Panc1 (cell line): ENCODE data around the gene MTURN. TPM values are rescaled to one million over a fixed set of nuclear protein-coding genes. Genes with fewer than 3 reads are reported as not detected.

Source experiments
- ATAC-seq: fragments of 200-7000 bp; cut with Tn5 transposase; 2 replicates; pipeline ENCODE4 v1.9.1; 2020; ENCODE audit warnings: mild to moderate bottlenecking, moderate library complexity
- BruUV-seq: library from RNA; stranded (reverse); fragments of 400-500 nt; replicated peaks from 2 replicates; lab custom pipeline; 2021; lab: Mats Ljungman, UMichigan
- CTCF ChIA-PET: fragments of 300-600 bp; sonication (Branson Sonifier 250); formaldehyde crosslinking; loops from one replicate; lab custom pipeline; 2022; ENCODE audit warnings: antibody characterized with exemption; lab: Charles Lee
- POLR2A ChIA-PET: fragments of 300-600 bp; sonication (Branson Sonifier 250); formaldehyde crosslinking; loops from one replicate; lab custom pipeline; 2022; ENCODE audit warnings: antibody characterized with exemption; lab: Charles Lee
- DNase-seq: peaks from one replicate; pipeline ENCODE4 v3.0.0-alpha.2; 2010; ENCODE audit warnings: low read depth, low spot score
- H3K27ac ChIP-seq: 2 replicates; pipeline ENCODE4 v1.5.1; 2011; ENCODE audit warnings: mild to moderate bottlenecking, low read length, inconsistent platforms
- H3K27me3 ChIP-seq: fragments of 200-500 bp; sonication (Bioruptor generic); 2 replicates; pipeline ENCODE4 v1.6.0; 2014; ENCODE audit warnings: low read length, inconsistent platforms; ENCODE audit not compliant: control insufficient read depth, insufficient read depth
- H3K36me3 ChIP-seq: fragments of 200-500 bp; sonication (Bioruptor generic); 2 replicates; pipeline ENCODE4 v1.5.1; 2014; ENCODE audit warnings: inconsistent platforms, mild to moderate bottlenecking, low read length, moderate library complexity; ENCODE audit not compliant: control insufficient read depth, insufficient read depth
- H3K4me1 ChIP-seq: 2 replicates; pipeline ENCODE4 v1.5.1; 2011; ENCODE audit warnings: inconsistent platforms, mild to moderate bottlenecking, low read length, moderate library complexity; ENCODE audit not compliant: control insufficient read depth, insufficient read depth
- H3K4me3 ChIP-seq, 2 experiments: 2 replicates each; pipeline ENCODE4 v1.5.1; 2011 to 2012; ENCODE audit warnings: low read depth in 2 of 2, low read length in 2 of 2, mild to moderate bottlenecking in 2 of 2, inconsistent platforms in 1 of 2, moderate library complexity in 1 of 2
- H3K9me3 ChIP-seq: fragments of 200-500 bp; sonication (Bioruptor generic); 2 replicates; pipeline ENCODE4 v1.5.1; 2014; ENCODE audit warnings: low read depth, mild to moderate bottlenecking, inconsistent platforms, low read length, moderate library complexity; ENCODE audit not compliant: control insufficient read depth, insufficient read depth
- POLR2AphosphoS5 ChIP-seq: IDR thresholded peaks from 2 replicates; pipeline ENCODE4 v1.6.1; 2012; ENCODE audit warnings: mild to moderate bottlenecking, low read depth, low read length, moderate library complexity
- SIN3A ChIP-seq: IDR thresholded peaks from 2 replicates; pipeline ENCODE4 v1.6.1; 2012; ENCODE audit warnings: low read depth, mild to moderate bottlenecking, low read length, moderate library complexity, borderline replicate concordance; ENCODE audit not compliant: insufficient read depth
- TCF7L2 ChIP-seq: IDR thresholded peaks from 2 replicates; pipeline ENCODE4 v1.6.1; 2011; ENCODE audit warnings: mild to moderate bottlenecking, low read depth, low read length, inconsistent platforms
- in situ Hi-C: cut with HindIII; loops from 2 replicates; pipeline ENCODE4 v1.10.0; 2016; ENCODE audit warnings: low sequenced_read_pairs, low pct_unique_long_range_greater_than_20kb
- intact Hi-C: fragments of 100-400 bp; cut with micrococcal nuclease; formaldehyde crosslinking; loops from one replicate; pipeline ENCODE4 v1.10.0; 2022; ENCODE audit not compliant: unreplicated experiment
- total RNA-seq: library from RNA; stranded (reverse); gene quantifications from one replicate; pipeline ENCODE4 v1.2.1, GENCODE V29; 2021; ENCODE audit not compliant: unreplicated experiment
- TF ChIP-seq, protein P1 (sequence below): fragments of 450-650 bp; IDR thresholded peaks from 2 replicates; pipeline ENCODE4 v1.5.1; 2017; ENCODE audit warnings: mild to moderate bottlenecking
- TF ChIP-seq, protein P2 (sequence below), 2 experiments: IDR thresholded peaks; 2 replicates each; pipeline ENCODE4 v1.6.1; 2011 to 2012; ENCODE audit warnings: low read depth in 2 of 2, control low read depth in 1 of 2, low read length in 1 of 2, mild to moderate bottlenecking in 1 of 2, moderate library complexity in 1 of 2; ENCODE audit not compliant: insufficient read depth in 1 of 2

Gene MTURN
- total RNA-seq, 1 experiment from 2014 or later = 1.2 TPM

DNA sequence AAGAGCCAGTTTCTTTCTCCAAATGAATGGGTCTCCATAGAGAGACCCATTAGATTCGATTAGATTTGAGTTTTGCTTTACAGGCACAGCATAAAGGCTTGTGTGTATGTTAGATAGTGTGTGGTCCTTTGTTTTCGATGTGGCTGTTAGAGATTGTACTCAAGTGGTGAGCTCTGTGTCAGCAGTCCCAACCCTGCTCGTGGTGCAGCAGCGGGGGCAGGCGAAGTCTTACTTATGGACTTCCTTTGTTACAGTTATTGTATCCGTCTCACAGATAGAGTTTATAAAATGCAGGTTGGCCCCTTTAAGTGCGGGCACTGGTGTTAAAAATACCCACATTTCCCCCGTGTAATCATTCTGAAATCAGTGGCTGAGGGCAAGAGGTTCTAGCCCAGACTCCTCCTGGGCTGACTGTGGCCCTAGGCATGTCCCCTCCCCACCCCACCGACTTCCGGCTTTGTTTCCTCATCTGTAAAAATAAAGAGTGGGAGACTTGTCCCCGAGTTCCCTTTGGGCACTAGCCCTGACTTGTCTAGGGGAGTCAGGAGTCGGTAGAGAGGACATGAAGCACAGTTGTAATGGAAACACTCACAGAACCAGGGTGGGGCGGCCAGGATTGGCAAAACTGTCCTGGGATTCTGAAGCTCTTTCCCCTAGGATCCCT lies 28.6 kb downstream of the MTURN start:
- TF ChIP-seq SIN3A (no peak), POLR2AphosphoS5 (no peak), TCF7L2 (no peak)
- TF ChIP-seq, protein P1, sequence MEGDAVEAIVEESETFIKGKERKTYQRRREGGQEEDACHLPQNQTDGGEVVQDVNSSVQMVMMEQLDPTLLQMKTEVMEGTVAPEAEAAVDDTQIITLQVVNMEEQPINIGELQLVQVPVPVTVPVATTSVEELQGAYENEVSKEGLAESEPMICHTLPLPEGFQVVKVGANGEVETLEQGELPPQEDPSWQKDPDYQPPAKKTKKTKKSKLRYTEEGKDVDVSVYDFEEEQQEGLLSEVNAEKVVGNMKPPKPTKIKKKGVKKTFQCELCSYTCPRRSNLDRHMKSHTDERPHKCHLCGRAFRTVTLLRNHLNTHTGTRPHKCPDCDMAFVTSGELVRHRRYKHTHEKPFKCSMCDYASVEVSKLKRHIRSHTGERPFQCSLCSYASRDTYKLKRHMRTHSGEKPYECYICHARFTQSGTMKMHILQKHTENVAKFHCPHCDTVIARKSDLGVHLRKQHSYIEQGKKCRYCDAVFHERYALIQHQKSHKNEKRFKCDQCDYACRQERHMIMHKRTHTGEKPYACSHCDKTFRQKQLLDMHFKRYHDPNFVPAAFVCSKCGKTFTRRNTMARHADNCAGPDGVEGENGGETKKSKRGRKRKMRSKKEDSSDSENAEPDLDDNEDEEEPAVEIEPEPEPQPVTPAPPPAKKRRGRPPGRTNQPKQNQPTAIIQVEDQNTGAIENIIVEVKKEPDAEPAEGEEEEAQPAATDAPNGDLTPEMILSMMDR = no peak
- TF ChIP-seq, protein P2, sequence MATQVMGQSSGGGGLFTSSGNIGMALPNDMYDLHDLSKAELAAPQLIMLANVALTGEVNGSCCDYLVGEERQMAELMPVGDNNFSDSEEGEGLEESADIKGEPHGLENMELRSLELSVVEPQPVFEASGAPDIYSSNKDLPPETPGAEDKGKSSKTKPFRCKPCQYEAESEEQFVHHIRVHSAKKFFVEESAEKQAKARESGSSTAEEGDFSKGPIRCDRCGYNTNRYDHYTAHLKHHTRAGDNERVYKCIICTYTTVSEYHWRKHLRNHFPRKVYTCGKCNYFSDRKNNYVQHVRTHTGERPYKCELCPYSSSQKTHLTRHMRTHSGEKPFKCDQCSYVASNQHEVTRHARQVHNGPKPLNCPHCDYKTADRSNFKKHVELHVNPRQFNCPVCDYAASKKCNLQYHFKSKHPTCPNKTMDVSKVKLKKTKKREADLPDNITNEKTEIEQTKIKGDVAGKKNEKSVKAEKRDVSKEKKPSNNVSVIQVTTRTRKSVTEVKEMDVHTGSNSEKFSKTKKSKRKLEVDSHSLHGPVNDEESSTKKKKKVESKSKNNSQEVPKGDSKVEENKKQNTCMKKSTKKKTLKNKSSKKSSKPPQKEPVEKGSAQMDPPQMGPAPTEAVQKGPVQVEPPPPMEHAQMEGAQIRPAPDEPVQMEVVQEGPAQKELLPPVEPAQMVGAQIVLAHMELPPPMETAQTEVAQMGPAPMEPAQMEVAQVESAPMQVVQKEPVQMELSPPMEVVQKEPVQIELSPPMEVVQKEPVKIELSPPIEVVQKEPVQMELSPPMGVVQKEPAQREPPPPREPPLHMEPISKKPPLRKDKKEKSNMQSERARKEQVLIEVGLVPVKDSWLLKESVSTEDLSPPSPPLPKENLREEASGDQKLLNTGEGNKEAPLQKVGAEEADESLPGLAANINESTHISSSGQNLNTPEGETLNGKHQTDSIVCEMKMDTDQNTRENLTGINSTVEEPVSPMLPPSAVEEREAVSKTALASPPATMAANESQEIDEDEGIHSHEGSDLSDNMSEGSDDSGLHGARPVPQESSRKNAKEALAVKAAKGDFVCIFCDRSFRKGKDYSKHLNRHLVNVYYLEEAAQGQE (IDR thresholded peaks at IDR 0.05; ENCODE audit: insufficient read depth in 1 of 2, low read depth in 2 of 2, low read length in 1 of 2) = no peak
- ChIA-PET CTCF (no interaction called here), POLR2A (no interaction called here)
- peaks cover 7% of the 10 kb centered on the region; the same call in 1 of the 2 replicates for H3K27me3 ChIP-seq
- intact Hi-C loops = loop anchor here (5.0 kb wide), 3 partner anchors 114 to 399 kb away; no protein-coding TSS in a partner anchor
- H3K9me3 ChIP-seq = no peaks in the 10 kb centered on the region
- in situ Hi-C loops = no loop called here
- no peaks in the 10 kb centered on the region for H3K36me3 ChIP-seq
- H3K4me1 ChIP-seq = peaks cover 10% of the 10 kb centered on the region
- no peak for ATAC-seq
- H3K4me3 ChIP-seq = no peak overlapping the region
- no peak for DNase-seq
- BruUV-seq = no TSS peak
- H3K27ac ChIP-seq = no peak overlapping the region

DNA sequence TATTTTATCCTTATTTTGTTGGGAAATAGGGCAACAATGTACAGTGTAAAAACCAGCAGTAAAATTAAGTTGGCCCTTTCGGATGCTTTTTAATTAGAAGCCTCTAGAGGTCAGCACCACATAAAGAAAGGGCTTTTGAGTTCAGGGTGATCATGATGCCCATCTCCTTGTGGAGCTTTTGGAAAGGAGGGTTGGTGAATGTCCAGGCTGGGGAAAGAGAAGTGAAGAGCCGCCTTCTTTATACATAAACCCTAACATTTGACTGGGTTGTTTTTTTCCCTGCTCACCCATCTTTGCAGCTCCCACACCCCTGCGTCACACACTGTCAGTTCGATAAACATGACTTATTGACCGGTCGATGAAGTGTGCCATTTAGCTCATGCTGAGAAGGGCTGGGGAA lies 29.8 kb downstream of the MTURN start:
- intact Hi-C loops = loop anchor here (5.0 kb wide), 3 partner anchors 113 to 398 kb away; no protein-coding TSS in a partner anchor
- peaks cover 5% of the 10 kb centered on the region; the same call in 1 of the 2 replicates for H3K27me3 ChIP-seq
- no peaks in the 10 kb centered on the region for H3K36me3 ChIP-seq
- ATAC-seq = peak; percentile 77
- in situ Hi-C loops = no loop called here
- H3K27ac ChIP-seq = no peak overlapping the region
- ChIA-PET POLR2A (no interaction called here), CTCF (interaction anchor here (0.6 to 1.2 kb wide), 7 partner anchors 9 to 408 kb away, joined by 3 to 6 read pairs (median 3); no protein-coding TSS in a partner anchor)
- TF ChIP-seq SIN3A (no peak), TCF7L2 (no peak)
- TF ChIP-seq, protein P1 = peak; percentile 85
- DNase-seq = peak; percentile 30
- no peak overlapping the region for H3K4me3 ChIP-seq
- peaks cover 6% of the 10 kb centered on the region for H3K4me1 ChIP-seq
- BruUV-seq = no TSS peak
- no peaks in the 10 kb centered on the region for H3K9me3 ChIP-seq
